OCI-LY1 (cell line): Measurements from ENCODE around the gene SCLT1.

Experiments
- H2AFZ ChIP-seq: fragments of 200-600 bp; sonication (generic), shearing (Covaris generic); 2 replicates; pipeline ENCODE4 v1.6.0; 2014; ENCODE audit warnings: antibody characterized with exemption, mild to moderate bottlenecking, low read length
- H3F3A ChIP-seq: fragments of 200-600 bp; sonication (generic), shearing (Covaris generic); 2 replicates; pipeline ENCODE4 v1.6.0; 2014; ENCODE audit warnings: mild to moderate bottlenecking, antibody characterized with exemption, low read length, moderate library complexity; ENCODE audit not compliant: insufficient read depth
- H3K27ac ChIP-seq: fragments of 200-600 bp; sonication (generic); 2 replicates; pipeline ENCODE4 v1.5.1; 2014; ENCODE audit warnings: low read length, mixed run types, mild to moderate bottlenecking, low read depth; ENCODE audit not compliant: poor library complexity, severe bottlenecking
- H3K27me3 ChIP-seq: fragments of 200-600 bp; sonication (generic); 2 replicates; pipeline ENCODE4 v1.6.0; 2014; ENCODE audit warnings: antibody characterized with exemption, mild to moderate bottlenecking, low read length, moderate library complexity; ENCODE audit not compliant: insufficient read depth
- H3K36me3 ChIP-seq: fragments of 200-600 bp; sonication (generic); 2 replicates; pipeline ENCODE4 v1.6.1; 2014; ENCODE audit warnings: mild to moderate bottlenecking, antibody characterized with exemption, low read length, moderate library complexity, mixed read lengths; ENCODE audit not compliant: insufficient read depth
- H3K4me1 ChIP-seq: fragments of 200-600 bp; sonication (generic); 2 replicates; pipeline ENCODE4 v1.5.1; 2014; ENCODE audit warnings: mild to moderate bottlenecking, low read length, moderate library complexity; ENCODE audit not compliant: insufficient read depth, severe bottlenecking
- H3K4me2 ChIP-seq: fragments of 200-600 bp; sonication (generic), shearing (Covaris generic); 2 replicates; pipeline ENCODE4 v1.6.1; 2014; ENCODE audit warnings: low read length
- H3K4me3 ChIP-seq: fragments of 200-600 bp; sonication (generic); 2 replicates; pipeline ENCODE4 v1.5.1; 2014; ENCODE audit warnings: low read length, low read depth, mild to moderate bottlenecking, mixed read lengths; ENCODE audit not compliant: poor library complexity, severe bottlenecking
- H3K79me2 ChIP-seq: fragments of 200-600 bp; shearing (Covaris generic); 2 replicates; pipeline ENCODE4 v1.6.1; 2016; ENCODE audit warnings: mixed run types, low read length, mixed read lengths; ENCODE audit not compliant: insufficient read depth
- H3K9ac ChIP-seq: fragments of 200-600 bp; sonication (generic), shearing (Covaris generic); 2 replicates; pipeline ENCODE4 v1.6.1; 2014; ENCODE audit warnings: mild to moderate bottlenecking, low read length, mixed read lengths
- H3K9me2 ChIP-seq: fragments of 200-600 bp; sonication (generic), shearing (Covaris generic); 2 replicates; pipeline ENCODE4 v1.6.1; 2014; ENCODE audit warnings: low read depth, mild to moderate bottlenecking, low read length, mixed read lengths
- H3K9me3 ChIP-seq: fragments of 200-600 bp; shearing (Covaris generic); 2 replicates; pipeline ENCODE4 v1.6.1; 2014; ENCODE audit warnings: low read length, mixed read lengths
- H4K20me1 ChIP-seq: fragments of 200-600 bp; sonication (generic), shearing (Covaris generic); 2 replicates; pipeline ENCODE4 v1.6.0; 2016; ENCODE audit warnings: mild to moderate bottlenecking, low read length; ENCODE audit not compliant: insufficient read depth
- CTCF ChIP-seq: fragments of 200-600 bp; sonication (generic), shearing (Covaris generic); IDR thresholded peaks from 2 replicates; pipeline ENCODE4 v1.5.1; 2017; ENCODE audit warnings: mild to moderate bottlenecking, antibody characterized with exemption, low read length, moderate library complexity, mixed read lengths
- EZH2 ChIP-seq: fragments of 200-600 bp; sonication (generic), shearing (Covaris generic); IDR thresholded peaks from 2 replicates; pipeline ENCODE4 v1.8.0; 2017; ENCODE audit warnings: borderline replicate concordance, mixed run types, mild to moderate bottlenecking, antibody characterized with exemption, low read length, moderate library complexity, mixed read lengths

Gene SCLT1

GRCh38 chr4:128847082-128847724 lies 246.1 kb downstream of the SCLT1 start:
- TF ChIP-seq CTCF (no peak), EZH2 (no peak)
- Histone ChIP-seq H3K36me3 (peaks cover 98% of the 10 kb centered on the region), H3K9me2 (no peaks in the 10 kb centered on the region), H3F3A (no peaks in the 10 kb centered on the region), H2AFZ (no peak overlapping the region), H4K20me1 (no peaks in the 10 kb centered on the region), H3K9ac (no peak overlapping the region), H3K27me3 (no peaks in the 10 kb centered on the region), H3K4me2 (no peak overlapping the region), H3K4me3 (no peak overlapping the region), H3K4me1 (no peaks in the 10 kb centered on the region), H3K9me3 (no peaks in the 10 kb centered on the region), H3K79me2 (no peaks in the 10 kb centered on the region; the same call in 1 of the 2 replicates), H3K27ac (no peak overlapping the region)

- Histone ChIP-seq H3K9me2 (no peaks in the 10 kb centered on the region), H3F3A (no peaks in the 10 kb centered on the region), H3K36me3 (peaks cover 96% of the 10 kb centered on the region), H3K27ac (no peak overlapping the region), H3K27me3 (no peaks in the 10 kb centered on the region), H4K20me1 (no peaks in the 10 kb centered on the region), H3K4me2 (no peak overlapping the region), H3K4me3 (no peak overlapping the region), H2AFZ (no peak overlapping the region), H3K9me3 (no peaks in the 10 kb centered on the region), H3K4me1 (no peaks in the 10 kb centered on the region), H3K79me2 (peaks cover 1% of the 10 kb centered on the region), H3K9ac (no peak overlapping the region)
- TF ChIP-seq CTCF (no peak), EZH2 (no peak)
These were observed 247.3 kb downstream of the SCLT1 start for GRCh38 chr4:128846063-128846462.

GRCh38 chr4:128844931-128845330 lies 248.4 kb downstream of the SCLT1 start:
- Histone ChIP-seq H3K27me3 (no peaks in the 10 kb centered on the region), H3K4me2 (no peak overlapping the region), H3K4me3 (no peak overlapping the region), H3K79me2 (peaks cover 13% of the 10 kb centered on the region), H3F3A (no peaks in the 10 kb centered on the region), H3K9me2 (no peaks in the 10 kb centered on the region), H3K36me3 (peaks cover 96% of the 10 kb centered on the region), H3K4me1 (no peaks in the 10 kb centered on the region), H3K9ac (no peak overlapping the region), H3K27ac (no peak overlapping the region), H2AFZ (no peak overlapping the region), H4K20me1 (no peaks in the 10 kb centered on the region), H3K9me3 (no peaks in the 10 kb centered on the region)
- TF ChIP-seq CTCF = no peak
- no peak for TF ChIP-seq EZH2
